ENCODE data around the gene UBR1.

DNA sequence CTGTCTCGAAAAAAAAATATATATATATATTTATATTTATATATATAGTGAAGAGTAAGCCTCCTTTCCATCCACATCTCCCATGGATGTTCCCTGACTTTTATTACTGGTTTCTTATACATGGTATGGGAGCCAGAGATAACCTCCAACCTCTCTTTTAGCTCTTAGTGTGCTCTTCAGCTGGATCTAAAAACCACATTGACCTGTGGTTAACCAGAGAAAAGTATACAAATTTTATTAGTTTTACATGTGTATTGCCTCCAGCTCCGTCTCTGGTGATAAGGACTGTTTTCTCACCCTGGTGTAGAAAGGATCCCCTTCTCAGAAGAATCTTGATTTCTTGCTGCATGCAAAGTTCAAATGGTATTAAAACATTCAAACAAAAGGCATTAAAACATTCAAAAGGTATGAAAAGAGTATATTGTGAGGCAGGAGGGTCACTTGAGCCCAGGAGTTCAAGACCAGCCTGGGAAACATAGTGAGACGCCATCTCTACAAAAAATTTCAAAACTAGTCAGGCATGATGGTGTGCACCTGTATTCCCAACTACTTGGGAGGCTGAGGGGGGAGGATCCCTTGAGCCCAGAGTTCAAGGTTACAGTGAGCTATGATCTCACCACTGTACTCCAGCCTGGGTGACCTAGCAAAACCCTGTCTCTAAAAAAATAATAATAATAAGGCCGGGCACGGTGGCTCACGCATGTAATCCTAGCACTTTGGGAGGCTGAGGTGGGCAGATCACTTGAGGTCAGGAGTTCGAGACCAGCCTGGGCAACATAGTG, 171.8 kb downstream of the UBR1 start:
- TF ChIP-seq, protein P1, sequence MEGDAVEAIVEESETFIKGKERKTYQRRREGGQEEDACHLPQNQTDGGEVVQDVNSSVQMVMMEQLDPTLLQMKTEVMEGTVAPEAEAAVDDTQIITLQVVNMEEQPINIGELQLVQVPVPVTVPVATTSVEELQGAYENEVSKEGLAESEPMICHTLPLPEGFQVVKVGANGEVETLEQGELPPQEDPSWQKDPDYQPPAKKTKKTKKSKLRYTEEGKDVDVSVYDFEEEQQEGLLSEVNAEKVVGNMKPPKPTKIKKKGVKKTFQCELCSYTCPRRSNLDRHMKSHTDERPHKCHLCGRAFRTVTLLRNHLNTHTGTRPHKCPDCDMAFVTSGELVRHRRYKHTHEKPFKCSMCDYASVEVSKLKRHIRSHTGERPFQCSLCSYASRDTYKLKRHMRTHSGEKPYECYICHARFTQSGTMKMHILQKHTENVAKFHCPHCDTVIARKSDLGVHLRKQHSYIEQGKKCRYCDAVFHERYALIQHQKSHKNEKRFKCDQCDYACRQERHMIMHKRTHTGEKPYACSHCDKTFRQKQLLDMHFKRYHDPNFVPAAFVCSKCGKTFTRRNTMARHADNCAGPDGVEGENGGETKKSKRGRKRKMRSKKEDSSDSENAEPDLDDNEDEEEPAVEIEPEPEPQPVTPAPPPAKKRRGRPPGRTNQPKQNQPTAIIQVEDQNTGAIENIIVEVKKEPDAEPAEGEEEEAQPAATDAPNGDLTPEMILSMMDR (conservative IDR thresholded peaks at IDR 0.05; ENCODE audit: low read length): no peak
- no peak for TF ChIP-seq EZH2phosphoT487 (IDR thresholded peaks at IDR 0.05; ENCODE audit: borderline replicate concordance, low read depth, low read length)

Measured in OCI-LY7 (cell line).